Measurements from ENCODE around the gene PPFIA2.
A peak's percentile ranks its signal among the peaks of the same experiment; 100 is the strongest.

PPFIA2 gene

GRCh38 chr12:81261508-81262207 is 497.5 kb downstream of the PPFIA2 start:
- 82% methylated on average over 3 of the region's 4 CpGs for WGBS
- Histone ChIP-seq H3K9ac (ENCODE audit: low read depth, low read length) (no peak overlapping the region), H3K4me3 (ENCODE audit: low read length) (no peak overlapping the region), H3K4me1 (ENCODE audit: insufficient read depth, low read length) (peaks cover 15% of the 10 kb centered on the region), H3K9me3 (ENCODE audit: insufficient read depth, low read depth, low read length) (no peaks in the 10 kb centered on the region), H3K27ac (ENCODE audit: low read depth, low read length) (no peak overlapping the region), H3K27me3 (ENCODE audit: insufficient read depth, low read length) (no peaks in the 10 kb centered on the region), H3K36me3 (ENCODE audit: insufficient read depth, low read length) (no peaks in the 10 kb centered on the region)

GRCh38 chr12:81259360-81259759 is 499.8 kb downstream of the PPFIA2 start:
- Histone ChIP-seq H3K27me3 (ENCODE audit: insufficient read depth, low read length) (no peaks in the 10 kb centered on the region), H3K36me3 (ENCODE audit: insufficient read depth, low read length) (no peaks in the 10 kb centered on the region; the same call in 1 of the 2 replicates), H3K4me1 (ENCODE audit: insufficient read depth, low read length) (peaks cover 25% of the 10 kb centered on the region), H3K27ac (ENCODE audit: low read depth, low read length) (no peak overlapping the region), H3K9ac (ENCODE audit: low read depth, low read length) (no peak overlapping the region), H3K9me3 (ENCODE audit: insufficient read depth, low read depth, low read length) (no peaks in the 10 kb centered on the region), H3K4me3 (ENCODE audit: low read length) (no peak overlapping the region)
- 100% methylated on average over 4 of the region's 4 CpGs for WGBS

GRCh38 chr12:81257947-81258551 is 501.1 kb downstream of the PPFIA2 start:
- peaks cover 25% of the 10 kb centered on the region for H3K4me1 ChIP-seq (ENCODE audit: insufficient read depth, low read length)
- H3K4me3 ChIP-seq (ENCODE audit: low read length), result no peak overlapping the region
- H3K27ac ChIP-seq (ENCODE audit: low read depth, low read length), result no peak overlapping the region
- WGBS, result no CpG with 5 or more reads among the region's 4 CpGs
- no peaks in the 10 kb centered on the region for H3K9me3 ChIP-seq (ENCODE audit: insufficient read depth, low read depth, low read length)
- no peak overlapping the region for H3K9ac ChIP-seq (ENCODE audit: low read depth, low read length)
- H3K36me3 ChIP-seq (ENCODE audit: insufficient read depth, low read length), result no peaks in the 10 kb centered on the region; the same call in 1 of the 2 replicates
- H3K27me3 ChIP-seq (ENCODE audit: insufficient read depth, low read length), result no peaks in the 10 kb centered on the region

GRCh38 chr12:81255947-81256346 is 503.2 kb downstream of the PPFIA2 start:
- no peak overlapping the region for H3K4me3 ChIP-seq (ENCODE audit: low read length)
- H3K9me3 ChIP-seq (ENCODE audit: insufficient read depth, low read depth, low read length), result no peaks in the 10 kb centered on the region
- WGBS, result 92% methylated on average over 2 of the region's 2 CpGs
- H3K27ac ChIP-seq (ENCODE audit: low read depth, low read length), result no peak overlapping the region
- H3K36me3 ChIP-seq (ENCODE audit: insufficient read depth, low read length), result no peaks in the 10 kb centered on the region; the same call in 1 of the 2 replicates
- H3K4me1 ChIP-seq (ENCODE audit: insufficient read depth, low read length), result peaks cover 22% of the 10 kb centered on the region
- no peak overlapping the region; the same call in 1 of the 2 replicates for H3K9ac ChIP-seq (ENCODE audit: low read depth, low read length)
- H3K27me3 ChIP-seq (ENCODE audit: insufficient read depth, low read length), result no peaks in the 10 kb centered on the region

GRCh38 chr12:81255456-81255855 is 503.7 kb downstream of the PPFIA2 start:
- no peak overlapping the region for H3K27ac ChIP-seq (ENCODE audit: low read depth, low read length)
- peak overlapping the region; percentile 28; the same call in 1 of the 2 replicates for H3K9ac ChIP-seq (ENCODE audit: low read depth, low read length)
- whole genome bisulfite sequencing, result 90% methylated on average over 7 of the region's 7 CpGs
- H3K36me3 ChIP-seq (ENCODE audit: insufficient read depth, low read length), result no peaks in the 10 kb centered on the region; the same call in 1 of the 2 replicates
- peaks cover 22% of the 10 kb centered on the region for H3K4me1 ChIP-seq (ENCODE audit: insufficient read depth, low read length)
- H3K4me3 ChIP-seq (ENCODE audit: low read length), result no peak overlapping the region
- H3K9me3 ChIP-seq (ENCODE audit: insufficient read depth, low read depth, low read length), result no peaks in the 10 kb centered on the region
- H3K27me3 ChIP-seq (ENCODE audit: insufficient read depth, low read length), result no peaks in the 10 kb centered on the region

GRCh38 chr12:81253360-81253759 is 505.8 kb downstream of the PPFIA2 start:
- Histone ChIP-seq H3K27me3 (ENCODE audit: insufficient read depth, low read length) (no peaks in the 10 kb centered on the region), H3K9ac (ENCODE audit: low read depth, low read length) (no peak overlapping the region), H3K4me1 (ENCODE audit: insufficient read depth, low read length) (peaks cover 22% of the 10 kb centered on the region), H3K9me3 (ENCODE audit: insufficient read depth, low read depth, low read length) (no peaks in the 10 kb centered on the region), H3K4me3 (ENCODE audit: low read length) (no peak overlapping the region), H3K27ac (ENCODE audit: low read depth, low read length) (no peak overlapping the region), H3K36me3 (ENCODE audit: insufficient read depth, low read length) (no peaks in the 10 kb centered on the region; the same call in 1 of the 2 replicates)
- WGBS, result 93% methylated on average over 3 of the region's 3 CpGs

GRCh38 chr12:81252228-81252627 is 506.9 kb downstream of the PPFIA2 start:
- Histone ChIP-seq H3K9ac (ENCODE audit: low read depth, low read length) (no peak overlapping the region), H3K36me3 (ENCODE audit: insufficient read depth, low read length) (no peaks in the 10 kb centered on the region; the same call in 1 of the 2 replicates), H3K4me1 (ENCODE audit: insufficient read depth, low read length) (peaks cover 15% of the 10 kb centered on the region), H3K4me3 (ENCODE audit: low read length) (no peak overlapping the region), H3K27me3 (ENCODE audit: insufficient read depth, low read length) (no peaks in the 10 kb centered on the region), H3K9me3 (ENCODE audit: insufficient read depth, low read depth, low read length) (no peaks in the 10 kb centered on the region), H3K27ac (ENCODE audit: low read depth, low read length) (no peak overlapping the region)
- 98% methylated on average over 2 of the region's 3 CpGs for WGBS

- no peaks in the 10 kb centered on the region for H3K27me3 ChIP-seq (ENCODE audit: insufficient read depth, low read length)
- H3K36me3 ChIP-seq (ENCODE audit: insufficient read depth, low read length), result no peaks in the 10 kb centered on the region; the same call in 1 of the 2 replicates
- no peak overlapping the region for H3K4me3 ChIP-seq (ENCODE audit: low read length)
- peaks cover 13% of the 10 kb centered on the region for H3K4me1 ChIP-seq (ENCODE audit: insufficient read depth, low read length)
- no peaks in the 10 kb centered on the region for H3K9me3 ChIP-seq (ENCODE audit: insufficient read depth, low read depth, low read length)
- WGBS, result 94% methylated on average over 2 of the region's 2 CpGs
- no peak overlapping the region for H3K27ac ChIP-seq (ENCODE audit: low read depth, low read length)
- no peak overlapping the region for H3K9ac ChIP-seq (ENCODE audit: low read depth, low read length)
Measured at GRCh38 chr12:81249976-81250375, 509.2 kb downstream of the PPFIA2 start.

GRCh38 chr12:81245907-81246570 is 513.1 kb downstream of the PPFIA2 start:
- 62% methylated on average over 4 of the region's 4 CpGs for WGBS
- H3K4me1 ChIP-seq (ENCODE audit: insufficient read depth, low read length), result peaks cover 13% of the 10 kb centered on the region
- H3K9ac ChIP-seq (ENCODE audit: low read depth, low read length), result 0 out of 2 replicates have a peak overlapping the region, but pooled peaks have one; percentile 2
- H3K9me3 ChIP-seq (ENCODE audit: insufficient read depth, low read depth, low read length), result no peaks in the 10 kb centered on the region
- H3K4me3 ChIP-seq (ENCODE audit: low read length), result no peak overlapping the region
- no peaks in the 10 kb centered on the region for H3K27me3 ChIP-seq (ENCODE audit: insufficient read depth, low read length)
- no peaks in the 10 kb centered on the region for H3K36me3 ChIP-seq (ENCODE audit: insufficient read depth, low read length)
- 0 out of 2 replicates have a peak overlapping the region, but pooled peaks have one; percentile 38 for H3K27ac ChIP-seq (ENCODE audit: low read depth, low read length)

GRCh38 chr12:81245458-81245857 is 513.7 kb downstream of the PPFIA2 start:
- 0 out of 2 replicates have a peak overlapping the region, but pooled peaks have one; percentile 2 for H3K9ac ChIP-seq (ENCODE audit: low read depth, low read length)
- no peak overlapping the region for H3K27ac ChIP-seq (ENCODE audit: low read depth, low read length)
- WGBS, result 79% methylated on average over 1 of the region's 2 CpGs

More at GRCh38 chr12:81245458-81245857, 513.7 kb downstream of the PPFIA2 start:
- no peaks in the 10 kb centered on the region for H3K27me3 ChIP-seq (ENCODE audit: insufficient read depth, low read length)
- H3K4me1 ChIP-seq (ENCODE audit: insufficient read depth, low read length), result peaks cover 13% of the 10 kb centered on the region
- no peaks in the 10 kb centered on the region for H3K9me3 ChIP-seq (ENCODE audit: insufficient read depth, low read depth, low read length)
- H3K4me3 ChIP-seq (ENCODE audit: low read length), result no peak overlapping the region
- no peaks in the 10 kb centered on the region for H3K36me3 ChIP-seq (ENCODE audit: insufficient read depth, low read length)

All from HUES64 (cell line).